GM12874 (cell line): ENCODE results near the gene BRINP3.

Source experiments
- TF ChIP-seq, protein P1 (sequence below): IDR thresholded peaks from 2 replicates; pipeline ENCODE4 v1.5.1; 2011; ENCODE audit warnings: low read depth, mild to moderate bottlenecking, control low read depth, low read length, moderate library complexity; ENCODE audit not compliant: insufficient read depth

The BRINP3 gene

GRCh38 chr1:190098107-190098506 lies 379.6 kb downstream of the BRINP3 start:
- TF ChIP-seq, protein P1, sequence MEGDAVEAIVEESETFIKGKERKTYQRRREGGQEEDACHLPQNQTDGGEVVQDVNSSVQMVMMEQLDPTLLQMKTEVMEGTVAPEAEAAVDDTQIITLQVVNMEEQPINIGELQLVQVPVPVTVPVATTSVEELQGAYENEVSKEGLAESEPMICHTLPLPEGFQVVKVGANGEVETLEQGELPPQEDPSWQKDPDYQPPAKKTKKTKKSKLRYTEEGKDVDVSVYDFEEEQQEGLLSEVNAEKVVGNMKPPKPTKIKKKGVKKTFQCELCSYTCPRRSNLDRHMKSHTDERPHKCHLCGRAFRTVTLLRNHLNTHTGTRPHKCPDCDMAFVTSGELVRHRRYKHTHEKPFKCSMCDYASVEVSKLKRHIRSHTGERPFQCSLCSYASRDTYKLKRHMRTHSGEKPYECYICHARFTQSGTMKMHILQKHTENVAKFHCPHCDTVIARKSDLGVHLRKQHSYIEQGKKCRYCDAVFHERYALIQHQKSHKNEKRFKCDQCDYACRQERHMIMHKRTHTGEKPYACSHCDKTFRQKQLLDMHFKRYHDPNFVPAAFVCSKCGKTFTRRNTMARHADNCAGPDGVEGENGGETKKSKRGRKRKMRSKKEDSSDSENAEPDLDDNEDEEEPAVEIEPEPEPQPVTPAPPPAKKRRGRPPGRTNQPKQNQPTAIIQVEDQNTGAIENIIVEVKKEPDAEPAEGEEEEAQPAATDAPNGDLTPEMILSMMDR: no peak

- TF ChIP-seq, protein P1: no peak
Measured at GRCh38 chr1:190095596-190095995, 382.1 kb downstream of the BRINP3 start.

GRCh38 chr1:190084552-190084951 lies 393.1 kb downstream of the BRINP3 start:
- TF ChIP-seq, protein P1: peak; percentile 62

- TF ChIP-seq, protein P1: no peak
Measured at GRCh38 chr1:190068304-190068703, 409.4 kb downstream of the BRINP3 start.

GRCh38 chr1:190067592-190067991 lies 410.1 kb downstream of the BRINP3 start:
- TF ChIP-seq, protein P1: no peak

DNA sequence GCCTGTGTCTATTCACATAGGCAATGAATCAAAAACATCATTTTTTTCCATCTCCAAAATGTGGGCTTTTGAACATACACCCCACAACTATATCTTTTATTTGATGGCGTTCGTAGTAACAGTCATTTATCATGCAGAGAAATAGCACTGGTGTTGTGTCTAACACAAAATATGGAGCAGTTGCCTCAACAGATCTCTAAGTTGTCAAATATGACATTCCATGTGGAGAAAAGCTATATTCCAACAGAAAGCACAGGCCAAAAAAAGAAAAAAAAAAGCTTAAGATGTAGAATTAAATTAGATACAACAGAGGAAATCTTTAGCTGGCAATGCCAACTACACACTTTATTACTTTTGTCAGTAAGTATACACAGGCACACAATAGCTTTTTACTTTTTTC lies 411.7 kb downstream of the BRINP3 start:
- TF ChIP-seq, protein P1: no peak

GRCh38 chr1:190049314-190049713 lies 428.4 kb downstream of the BRINP3 start:
- TF ChIP-seq, protein P1: no peak
